SK-N-SH (cell line): ENCODE data around the gene BAK1. TPM values are rescaled to one million over a fixed set of nuclear protein-coding genes. Genes with fewer than 3 reads are reported as not detected.
A peak's percentile ranks its signal among the peaks of the same experiment; 100 is the strongest.

Experiments used
- CTCF ChIA-PET: fragments of 300-600, 350-600 bp; formaldehyde crosslinking; extraction: SDS; loops from one replicate; lab custom pipeline; 2021; lab: Yijun Ruan, JAX
- POLR2A ChIA-PET: fragments of 350-600 bp; sonication (Branson Sonifier 250); formaldehyde crosslinking; extraction: SDS; loops from one replicate; lab custom pipeline; 2020; ENCODE audit warnings: antibody characterized with exemption, inconsistent platforms; lab: Yijun Ruan, JAX
- DNase-seq: peaks from one replicate; pipeline ENCODE4 v3.0.0; 2012
- H2AFZ ChIP-seq: fragments of 200-600 bp; sonication (generic); 2 replicates; pipeline ENCODE4 v1.8.1; 2016; ENCODE audit warnings: antibody characterized with exemption, mild to moderate bottlenecking, low read depth
- H3F3A ChIP-seq: fragments of 200-600 bp; sonication (generic); replicated peaks from 2 replicates; pipeline ENCODE3; 2016; ENCODE audit warnings: antibody characterized with exemption, mild to moderate bottlenecking; ENCODE audit not compliant: insufficient read depth
- H3K27ac ChIP-seq, 2 experiments: fragments of 200-500 bp in 1 of 2; fragments of 200-600 bp in 1 of 2; sonication (Bioruptor generic) in 1 of 2; sonication (generic), shearing (Covaris generic) in 1 of 2; 2 replicates each; pipeline versions ENCODE4 v1.5.1 to v1.6.1; 2014 to 2016; ENCODE audit warnings: low read depth in 2 of 2, inconsistent platforms in 1 of 2, low read length in 1 of 2, mild to moderate bottlenecking in 1 of 2, mixed read lengths in 1 of 2
- H3K27me3 ChIP-seq: fragments of 200-600 bp; sonication (generic), shearing (Covaris generic); 2 replicates; pipeline ENCODE4 v1.6.1; 2016; ENCODE audit warnings: mixed run types; ENCODE audit not compliant: insufficient read depth
- H3K36me3 ChIP-seq, 2 experiments: fragments of 200-500 bp in 1 of 2; fragments of 200-600 bp in 1 of 2; sonication (Bioruptor generic) in 1 of 2; sonication (generic) in 1 of 2; replicated peaks in 1 of 2; 2 replicates each; pipeline versions ENCODE3 to v1.5.1; 2014 to 2016; ENCODE audit warnings: low read length in 1 of 2, mild to moderate bottlenecking in 1 of 2; ENCODE audit not compliant: insufficient read depth in 2 of 2, control insufficient read depth in 1 of 2
- H3K4me1 ChIP-seq, 2 experiments: fragments of 200-500 bp in 1 of 2; fragments of 200-600 bp in 1 of 2; sonication (Bioruptor generic) in 1 of 2; sonication (generic), shearing (Covaris generic) in 1 of 2; 2 replicates each; pipeline versions ENCODE4 v1.5.1 to v1.6.1; 2014 to 2016; ENCODE audit warnings: low read depth in 1 of 2, low read length in 1 of 2, mixed run types in 1 of 2; ENCODE audit not compliant: insufficient read depth in 2 of 2, control insufficient read depth in 1 of 2
- H3K4me2 ChIP-seq: fragments of 200-600 bp; sonication (generic), shearing (Covaris generic); 2 replicates; pipeline ENCODE4 v1.6.1; 2017; ENCODE audit warnings: mixed run types
- H3K4me3 ChIP-seq, 2 experiments: fragments of 200-500 bp in 1 of 2; fragments of 200-600 bp in 1 of 2; sonication (Bioruptor generic) in 1 of 2; sonication (generic), shearing (Covaris generic) in 1 of 2; 2 replicates each; pipeline versions ENCODE4 v1.5.1 to v1.8.1; 2014 to 2016; ENCODE audit warnings: low read depth in 2 of 2, inconsistent platforms in 1 of 2, low read length in 1 of 2, mild to moderate bottlenecking in 1 of 2, mixed read lengths in 1 of 2, moderate library complexity in 1 of 2
- H3K79me2 ChIP-seq: fragments of 200-600 bp; sonication (generic); 2 replicates; pipeline ENCODE4 v1.8.1; 2017; ENCODE audit warnings: mild to moderate bottlenecking; ENCODE audit not compliant: insufficient read depth
- H3K9ac ChIP-seq: fragments of 200-600 bp; sonication (generic); 2 replicates; pipeline ENCODE4 v1.6.1; 2017; ENCODE audit warnings: mixed run types
- H3K9me2 ChIP-seq: fragments of 200-600 bp; sonication (generic); 2 replicates; pipeline ENCODE4 v1.6.1; 2017; ENCODE audit warnings: mixed run types
- H3K9me3 ChIP-seq: fragments of 200-600 bp; sonication (generic); 2 replicates; pipeline ENCODE4 v1.6.1; 2017; ENCODE audit warnings: mixed run types, mild to moderate bottlenecking, moderate library complexity
- H4K20me1 ChIP-seq: fragments of 200-600 bp; sonication (generic); 2 replicates; pipeline ENCODE4 v1.6.1; 2017; ENCODE audit warnings: mild to moderate bottlenecking, mixed run types; ENCODE audit not compliant: insufficient read depth
- CHD2 ChIP-seq: fragments of 150-350 bp; IDR thresholded peaks from 2 replicates; pipeline ENCODE4 v1.6.1; 2018; ENCODE audit warnings: low read length; ENCODE audit not compliant: partially characterized antibody
- CTCF ChIP-seq: fragments of 200-600 bp; sonication (generic); IDR thresholded peaks from 2 replicates; pipeline ENCODE4 v1.6.1; 2017; ENCODE audit warnings: antibody characterized with exemption, mild to moderate bottlenecking, moderate library complexity
- EP300 ChIP-seq, 2 experiments: IDR thresholded peaks; 2 replicates each; pipeline versions ENCODE4 v1.4.0 to v1.6.1; 2012; ENCODE audit warnings: borderline replicate concordance in 1 of 2, low read depth in 1 of 2, low read length in 1 of 2
- EZH2phosphoT487 ChIP-seq: fragments of 200-600 bp; sonication (generic); IDR thresholded peaks from 2 replicates; pipeline ENCODE4 v1.6.1; 2017; ENCODE audit warnings: low read depth, mixed run types, mild to moderate bottlenecking, antibody characterized with exemption, moderate library complexity, borderline replicate concordance
- FOSL2 ChIP-seq: IDR thresholded peaks from 2 replicates; pipeline ENCODE4 v1.4.0; 2012; ENCODE audit warnings: low read depth, mild to moderate bottlenecking, moderate library complexity, borderline replicate concordance
- FOXJ3 ChIP-seq: sonication (generic); formaldehyde crosslinking; IDR thresholded peaks from 2 replicates; pipeline ENCODE4 v1.5.1; 2020; ENCODE audit warnings: mild to moderate bottlenecking, missing genetic modification reagents
- GABPA ChIP-seq: IDR thresholded peaks from 2 replicates; pipeline ENCODE4 v1.4.0; 2012; ENCODE audit warnings: low read depth, mild to moderate bottlenecking
- MXI1 ChIP-seq: IDR thresholded peaks from 2 replicates; pipeline ENCODE4 v1.6.1; 2012; ENCODE audit warnings: mild to moderate bottlenecking, low read depth, low read length, improper control_type of control experiment
- NFIC ChIP-seq: IDR thresholded peaks from 2 replicates; pipeline ENCODE4 v1.4.0; 2012; ENCODE audit warnings: borderline replicate concordance
- NRF1 ChIP-seq: IDR thresholded peaks from 2 replicates; pipeline ENCODE4 v1.6.1; 2012; ENCODE audit warnings: low read depth, mild to moderate bottlenecking, low read length
- PBX3 ChIP-seq: IDR thresholded peaks from 2 replicates; pipeline ENCODE4; 2012
- RAD21 ChIP-seq: IDR thresholded peaks from 2 replicates; pipeline ENCODE4 v1.6.1; 2012; ENCODE audit warnings: mild to moderate bottlenecking, low read length
- RCOR1 ChIP-seq: fragments of 150-350 bp; IDR thresholded peaks from 2 replicates; pipeline ENCODE4 v1.6.1; 2017; ENCODE audit warnings: antibody characterized with exemption, low read length
- RXRA ChIP-seq: IDR thresholded peaks from 2 replicates; pipeline ENCODE4 v1.4.0; 2012; ENCODE audit warnings: low read depth, mild to moderate bottlenecking, borderline replicate concordance
- SMC3 ChIP-seq: IDR thresholded peaks from 2 replicates; pipeline ENCODE4 v1.6.1; 2012; ENCODE audit warnings: low read depth, low read length, improper control_type of control experiment
- TAF1 ChIP-seq: IDR thresholded peaks from 2 replicates; pipeline ENCODE4 v1.6.1; 2012; ENCODE audit warnings: low read depth, mild to moderate bottlenecking, low read length, moderate library complexity, borderline replicate concordance
- TCF12 ChIP-seq: IDR thresholded peaks from 2 replicates; pipeline ENCODE4 v1.4.0; 2012
- TEAD4 ChIP-seq: IDR thresholded peaks from 2 replicates; pipeline ENCODE4 v1.4.0; 2012; ENCODE audit warnings: mild to moderate bottlenecking, borderline replicate concordance; ENCODE audit not compliant: insufficient read depth
- ZBTB33 ChIP-seq: IDR thresholded peaks from 2 replicates; pipeline ENCODE4 v1.4.0; 2012; ENCODE audit warnings: low read depth, borderline replicate concordance
- WGBS: methylation state at CpG from one replicate; pipeline ENCODE4 v1.1.6; 2017; ENCODE audit warnings: low lambda C conversion rate; 5-methylcytosine and 5-hydroxymethylcytosine counted together
- polyA plus RNA-seq, 3 experiments: library from polyadenylated mRNA; depleted of rRNA; stranded (reverse); fragments of >200 nt; gene quantifications; 2 replicates each; pipeline ENCODE4 v1.2.3, GENCODE V29; 2012
- TF ChIP-seq, protein P1 (sequence below): IDR thresholded peaks from 2 replicates; pipeline ENCODE4 v1.6.1; 2012; ENCODE audit warnings: mild to moderate bottlenecking, low read depth, low read length, moderate library complexity

BAK1 gene
- polyA plus RNA-seq, 1 of the 3 experiments (the other 2 are of a cell fraction), result 15.4 TPM

- TF ChIP-seq RCOR1, result no peak
Observed at GRCh38 chr6:33590531-33591198, 10.6 kb upstream of the BAK1 start (continued).

DNA sequence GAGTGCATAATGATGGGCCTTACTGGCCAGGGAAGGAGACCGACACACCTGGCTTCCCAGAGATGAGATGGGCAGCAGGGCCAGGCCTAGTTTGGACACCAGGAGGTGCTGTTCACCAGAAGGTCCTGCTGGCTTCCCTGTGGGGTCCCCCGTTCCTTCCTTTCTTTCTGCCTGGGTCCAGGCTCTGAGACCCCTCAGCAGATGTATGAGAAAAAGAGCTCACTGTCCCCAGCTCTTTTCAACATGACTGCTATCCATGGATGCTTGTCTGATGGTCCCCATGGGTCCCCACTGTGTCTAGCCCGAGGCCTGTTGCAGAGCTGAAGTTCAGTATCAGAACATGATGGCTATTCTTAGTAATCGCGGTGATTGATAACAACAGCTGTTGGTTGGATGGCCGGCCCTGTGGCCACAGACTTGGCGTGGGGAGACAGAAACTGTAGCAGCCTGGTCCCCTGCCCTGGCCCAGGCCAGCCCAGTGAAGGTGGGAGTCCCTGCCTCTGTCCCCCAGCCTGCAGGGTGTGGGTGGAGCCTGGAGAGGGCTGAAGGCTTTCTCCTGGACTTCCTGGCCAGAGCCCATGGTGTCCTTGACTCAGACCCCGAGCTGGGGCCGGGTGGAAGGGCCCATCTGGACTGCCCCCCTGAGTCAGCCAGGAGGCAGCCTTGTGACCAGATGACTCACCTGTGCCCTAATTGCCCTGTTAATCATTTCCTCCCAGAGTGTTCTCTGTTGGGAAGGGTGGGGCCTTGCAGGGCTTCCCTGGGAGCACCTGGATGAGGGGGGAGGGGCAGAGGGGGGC lies 9.9 kb upstream of the BAK1 start:
- Histone ChIP-seq H3K4me2 (peak overlapping the region; percentile 37), H3K9me3 (no peaks in the 10 kb centered on the region), H3K27ac (peak overlapping the region; percentile 56 to 61; a peak in 3 of 4 replicates), H3K4me1 (peaks cover 11 to 25% of the 10 kb centered on the region in 2 experiments; a peak in 3 of 4 replicates), H3K4me3 (peak overlapping the region in 1 of 2 experiments; percentile 17; a peak in 1 of 4 replicates), H3K27me3 (no peaks in the 10 kb centered on the region), H3F3A (no peaks in the 10 kb centered on the region), H3K9ac (peak overlapping the region; percentile 4; the same call in 1 of the 2 replicates), H3K36me3 (no peaks in the 10 kb centered on the region), H3K79me2 (no peaks in the 10 kb centered on the region), H4K20me1 (no peaks in the 10 kb centered on the region), H2AFZ (peak overlapping the region; percentile 83), H3K9me2 (no peaks in the 10 kb centered on the region)
- CTCF ChIA-PET, result interaction anchor here (0.6 to 8.6 kb wide), 52 partner anchors 8 to 564 kb away, joined by 3 to 188 read pairs (median 5); partner anchors contain the start of genes BAK1, ITPR3, UQCC2 and ZBTB9
- DNase-seq, result peak; percentile 84
- POLR2A ChIA-PET, result interaction anchor here (1.1 kb wide), 1 partner anchor 18 kb away, joined by 3 read pairs; no protein-coding TSS in a partner anchor
- 77% methylated on average over 5 of the region's 9 CpGs for WGBS
- TF ChIP-seq PBX3 (peak; percentile 42), CTCF (peak; percentile 85), SMC3 (peak; percentile 95), RAD21 (peak; percentile 93), TCF12 (peak; percentile 93), FOXJ3 (CRISPR knock-in tag) (no peak), TAF1 (no peak), GABPA (no peak), CHD2 (no peak), ZBTB33 (no peak), EZH2phosphoT487 (no peak), MXI1 (no peak), RXRA (peak; percentile 86; the same call in 1 of the 2 replicates), NRF1 (0 out of 2 replicates have a peak, but pooled peaks have one; percentile 18), EP300 (IDR thresholded peaks at IDR 0.05; ENCODE audit: borderline replicate concordance in 1 of 2, low read depth in 1 of 2, low read length in 1 of 2) (peak in 1 of 2 experiments; percentile 74; a peak in 1 of 4 replicates), FOSL2 (peak; percentile 96), NFIC (peak; percentile 39; the same call in 1 of the 2 replicates), TEAD4 (no peak), RCOR1 (no peak)
- TF ChIP-seq, protein P1, sequence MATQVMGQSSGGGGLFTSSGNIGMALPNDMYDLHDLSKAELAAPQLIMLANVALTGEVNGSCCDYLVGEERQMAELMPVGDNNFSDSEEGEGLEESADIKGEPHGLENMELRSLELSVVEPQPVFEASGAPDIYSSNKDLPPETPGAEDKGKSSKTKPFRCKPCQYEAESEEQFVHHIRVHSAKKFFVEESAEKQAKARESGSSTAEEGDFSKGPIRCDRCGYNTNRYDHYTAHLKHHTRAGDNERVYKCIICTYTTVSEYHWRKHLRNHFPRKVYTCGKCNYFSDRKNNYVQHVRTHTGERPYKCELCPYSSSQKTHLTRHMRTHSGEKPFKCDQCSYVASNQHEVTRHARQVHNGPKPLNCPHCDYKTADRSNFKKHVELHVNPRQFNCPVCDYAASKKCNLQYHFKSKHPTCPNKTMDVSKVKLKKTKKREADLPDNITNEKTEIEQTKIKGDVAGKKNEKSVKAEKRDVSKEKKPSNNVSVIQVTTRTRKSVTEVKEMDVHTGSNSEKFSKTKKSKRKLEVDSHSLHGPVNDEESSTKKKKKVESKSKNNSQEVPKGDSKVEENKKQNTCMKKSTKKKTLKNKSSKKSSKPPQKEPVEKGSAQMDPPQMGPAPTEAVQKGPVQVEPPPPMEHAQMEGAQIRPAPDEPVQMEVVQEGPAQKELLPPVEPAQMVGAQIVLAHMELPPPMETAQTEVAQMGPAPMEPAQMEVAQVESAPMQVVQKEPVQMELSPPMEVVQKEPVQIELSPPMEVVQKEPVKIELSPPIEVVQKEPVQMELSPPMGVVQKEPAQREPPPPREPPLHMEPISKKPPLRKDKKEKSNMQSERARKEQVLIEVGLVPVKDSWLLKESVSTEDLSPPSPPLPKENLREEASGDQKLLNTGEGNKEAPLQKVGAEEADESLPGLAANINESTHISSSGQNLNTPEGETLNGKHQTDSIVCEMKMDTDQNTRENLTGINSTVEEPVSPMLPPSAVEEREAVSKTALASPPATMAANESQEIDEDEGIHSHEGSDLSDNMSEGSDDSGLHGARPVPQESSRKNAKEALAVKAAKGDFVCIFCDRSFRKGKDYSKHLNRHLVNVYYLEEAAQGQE, result no peak
